Stimulated activated naive B cell treated with anti-CD40 and anti-IgM and Interleukin-4, amounts not matched to agents 10 μg/mL and 1 μg/mL and 100 μg/mL, for 72 hours (primary cell): ENCODE results near the gene KCNG1.
"Not testable (repeated sequence)": the region's sequence is repeated elsewhere in the genome, so short reads cannot be mapped to it uniquely, and the experiment has no call there.

ENCODE experiments used
- ATAC-seq, 2 donors: fragments of 150-1000 bp; cut with Tn5 transposase; replicated peaks; 2 replicates each; pipeline ENCODE4 v1.10.0; 2021; ENCODE audit warnings: moderate library complexity in 1 of 2
- DNase-seq: peaks from one replicate; pipeline ENCODE4 v3.0.0; 2021
- H3K27ac Mint-ChIP-seq: one replicate; pipeline ENCODE4 v1.8.0; 2022; ENCODE audit warnings: mild to moderate bottlenecking, mixed read lengths
- H3K27me3 Mint-ChIP-seq, 2 donors: one replicate each; pipeline ENCODE4 v1.8.0; 2022; ENCODE audit warnings: mixed read lengths in 2 of 2
- H3K36me3 Mint-ChIP-seq, 2 donors: one replicate each; pipeline ENCODE4 v1.8.0; 2022; ENCODE audit warnings: mixed read lengths in 2 of 2, mild to moderate bottlenecking in 1 of 2
- H3K4me1 Mint-ChIP-seq, 2 donors: one replicate each; pipeline ENCODE4 v1.8.0; 2022; ENCODE audit warnings: mixed read lengths in 2 of 2, mild to moderate bottlenecking in 1 of 2
- H3K4me3 Mint-ChIP-seq, 2 donors: one replicate each; pipeline ENCODE4 v1.8.0; 2022; ENCODE audit warnings: mild to moderate bottlenecking in 2 of 2, mixed read lengths in 2 of 2, moderate library complexity in 1 of 2
- H3K9me3 Mint-ChIP-seq, 2 donors: one replicate each; pipeline ENCODE4 v1.8.0; 2022; ENCODE audit warnings: mixed read lengths in 2 of 2, mild to moderate bottlenecking in 1 of 2

The KCNG1 gene

DNA sequence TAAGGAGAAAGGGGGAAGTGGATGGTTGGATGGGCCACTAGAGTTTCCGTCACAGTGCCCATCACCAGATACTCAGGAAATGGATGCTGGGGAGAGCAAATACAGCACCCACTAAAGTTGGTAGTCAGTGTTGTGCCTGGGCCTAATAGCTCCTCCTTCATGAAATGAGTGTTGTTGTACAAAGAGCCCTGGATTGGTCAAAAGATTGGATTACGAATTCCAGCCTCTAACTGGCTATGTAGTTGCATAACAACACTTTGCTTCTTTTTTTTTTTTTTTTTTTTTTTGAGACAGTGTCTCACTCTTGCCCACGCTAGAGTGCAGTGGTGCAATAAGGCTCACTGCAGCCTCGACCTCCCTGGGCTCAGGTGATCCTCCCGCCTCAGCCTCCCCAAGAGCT, 27.4 kb downstream of the KCNG1 start:
- no peak for ATAC-seq
- DNase-seq = no peak
- H3K4me3 Mint-ChIP-seq = no peak overlapping the region
- no peaks in the 10 kb centered on the region for H3K36me3 Mint-ChIP-seq
- peaks cover 0 to 4% of the 10 kb centered on the region in 2 donors for H3K9me3 Mint-ChIP-seq
- H3K27ac Mint-ChIP-seq = no peak overlapping the region
- H3K27me3 Mint-ChIP-seq = peaks cover 16 to 24% of the 10 kb centered on the region in 2 donors
- H3K4me1 Mint-ChIP-seq = peaks cover 6 to 12% of the 10 kb centered on the region in 2 donors

DNA sequence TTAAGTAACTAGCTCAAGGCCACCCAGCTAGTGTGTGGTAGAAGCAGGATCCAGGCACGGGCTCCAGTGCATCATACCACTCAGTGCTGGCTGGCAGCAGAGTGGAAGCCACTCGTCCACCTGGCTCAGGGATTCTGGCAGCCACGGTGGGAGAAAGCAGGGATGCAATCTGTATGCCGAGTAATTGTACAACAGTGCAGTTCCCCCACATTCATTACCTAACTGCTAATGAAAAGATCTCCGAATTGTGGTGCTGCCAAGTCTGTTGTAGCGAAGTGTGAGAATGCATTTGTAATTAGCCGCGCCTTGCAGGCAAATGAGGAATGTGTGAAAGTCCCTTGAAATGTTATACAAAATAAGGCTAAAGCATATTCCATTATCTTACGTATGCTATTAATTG, 29.0 kb downstream of the KCNG1 start:
- DNase-seq (no peak), ATAC-seq (no peak)
- H3K27me3 Mint-ChIP-seq = peaks cover 7 to 17% of the 10 kb centered on the region in 2 donors
- H3K9me3 Mint-ChIP-seq = peaks cover 0 to 4% of the 10 kb centered on the region in 2 donors
- peaks cover 6 to 12% of the 10 kb centered on the region in 2 donors for H3K4me1 Mint-ChIP-seq
- no peak overlapping the region for H3K4me3 Mint-ChIP-seq
- no peak overlapping the region for H3K27ac Mint-ChIP-seq
- H3K36me3 Mint-ChIP-seq = no peaks in the 10 kb centered on the region

DNA sequence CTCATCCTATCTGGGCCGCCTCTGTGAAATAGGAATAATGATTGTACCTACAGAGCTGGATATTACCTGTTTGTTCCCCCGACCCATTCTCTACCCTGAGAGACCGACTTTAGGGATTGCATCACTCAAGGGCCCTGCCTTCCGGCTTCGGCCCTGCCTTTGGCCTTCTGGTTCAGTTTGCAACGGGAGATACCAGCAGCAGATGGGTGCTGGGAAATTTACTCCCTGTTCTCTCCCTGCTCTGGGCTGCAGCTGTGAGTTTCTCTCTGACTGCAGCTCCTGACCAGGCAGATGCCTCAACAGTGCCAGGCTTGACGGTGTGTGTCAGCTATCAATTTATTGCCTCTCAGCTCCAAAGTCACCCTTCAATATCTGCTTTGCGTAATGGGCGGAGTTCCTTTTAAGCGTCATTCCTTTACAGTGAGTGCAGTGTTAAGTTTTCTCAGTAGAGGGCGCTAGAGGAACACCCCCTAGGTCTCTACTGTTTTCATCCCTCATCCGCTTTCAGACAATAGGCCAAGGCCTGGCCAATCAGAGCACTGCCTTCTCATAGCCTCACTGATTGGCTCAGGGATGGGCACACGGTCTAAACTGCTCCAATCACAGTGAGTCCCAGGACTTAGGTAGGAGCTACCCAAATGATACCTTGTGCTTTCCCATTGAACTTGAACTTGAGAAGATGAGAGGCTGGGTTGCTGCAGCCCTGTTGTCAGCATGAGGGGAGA, 30.0 kb downstream of the KCNG1 start:
- H3K27ac Mint-ChIP-seq = no peak overlapping the region
- DNase-seq (peak; percentile 36), ATAC-seq (peak; percentile 97 to 98)
- H3K4me1 Mint-ChIP-seq = peaks cover 6 to 12% of the 10 kb centered on the region in 2 donors
- H3K9me3 Mint-ChIP-seq = peaks cover 0 to 4% of the 10 kb centered on the region in 2 donors
- peaks cover 4 to 17% of the 10 kb centered on the region in 2 donors for H3K27me3 Mint-ChIP-seq
- H3K4me3 Mint-ChIP-seq = no peak overlapping the region
- no peaks in the 10 kb centered on the region for H3K36me3 Mint-ChIP-seq

DNA sequence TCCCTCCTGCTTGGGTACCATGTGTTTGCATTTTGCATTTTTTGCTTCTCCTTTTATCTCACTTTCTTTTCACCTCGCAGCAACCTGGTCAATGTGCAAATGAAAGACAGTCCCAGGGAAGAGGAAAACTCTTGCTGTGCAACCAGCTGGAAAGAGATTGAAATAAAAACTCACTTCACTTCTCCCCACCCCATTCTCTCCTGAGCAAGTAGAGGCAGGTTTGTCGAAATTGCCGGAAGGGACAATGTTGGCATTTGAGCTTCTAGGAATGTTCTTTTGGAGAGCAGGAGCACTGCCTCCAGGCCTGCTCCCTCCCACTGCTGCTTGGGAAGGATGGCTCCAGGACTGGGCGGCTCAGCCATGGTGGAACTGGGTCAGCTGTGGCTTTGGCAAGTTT, 30.6 kb downstream of the KCNG1 start:
- Mint-ChIP-seq H3K4me1 (peaks cover 6 to 12% of the 10 kb centered on the region in 2 donors), H3K9me3 (peaks cover 0 to 4% of the 10 kb centered on the region in 2 donors)
- DNase-seq = no peak

DNA sequence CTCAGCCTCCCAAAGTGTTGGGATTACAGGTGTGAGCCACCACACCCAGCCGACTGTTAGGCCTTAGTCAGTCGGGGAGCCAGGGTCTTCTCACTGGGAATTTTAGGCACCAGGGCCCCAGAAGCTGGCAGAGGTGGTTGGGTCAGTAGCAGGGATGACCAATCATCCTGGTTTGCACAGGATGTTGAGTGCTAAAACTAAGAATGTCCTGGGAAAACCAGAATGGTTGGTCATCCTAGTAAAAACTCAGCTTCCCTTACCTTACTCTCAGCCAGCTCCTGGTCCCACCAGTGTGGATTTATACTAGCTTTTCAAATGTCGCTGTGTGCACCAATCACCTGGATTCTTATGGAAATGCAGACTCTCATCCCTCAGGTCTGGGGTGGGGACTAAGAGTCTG, 31.8 kb downstream of the KCNG1 start:
- Mint-ChIP-seq H3K4me3 (no peak overlapping the region), H3K36me3 (no peaks in the 10 kb centered on the region), H3K4me1 (peaks cover 6 to 12% of the 10 kb centered on the region in 2 donors), H3K27ac (no peak overlapping the region), H3K27me3 (peaks cover 8 to 24% of the 10 kb centered on the region in 2 donors), H3K9me3 (peaks cover 0 to 4% of the 10 kb centered on the region in 2 donors)
- DNase-seq = no peak
- no peak for ATAC-seq

More for the DNA sequence above, 30.6 kb downstream of the KCNG1 start:
- no peak overlapping the region for H3K4me3 Mint-ChIP-seq
- H3K27me3 Mint-ChIP-seq = peaks cover 4 to 17% of the 10 kb centered on the region in 2 donors
- H3K36me3 Mint-ChIP-seq = no peaks in the 10 kb centered on the region
- no peak overlapping the region for H3K27ac Mint-ChIP-seq
- ATAC-seq = no peak

DNA sequence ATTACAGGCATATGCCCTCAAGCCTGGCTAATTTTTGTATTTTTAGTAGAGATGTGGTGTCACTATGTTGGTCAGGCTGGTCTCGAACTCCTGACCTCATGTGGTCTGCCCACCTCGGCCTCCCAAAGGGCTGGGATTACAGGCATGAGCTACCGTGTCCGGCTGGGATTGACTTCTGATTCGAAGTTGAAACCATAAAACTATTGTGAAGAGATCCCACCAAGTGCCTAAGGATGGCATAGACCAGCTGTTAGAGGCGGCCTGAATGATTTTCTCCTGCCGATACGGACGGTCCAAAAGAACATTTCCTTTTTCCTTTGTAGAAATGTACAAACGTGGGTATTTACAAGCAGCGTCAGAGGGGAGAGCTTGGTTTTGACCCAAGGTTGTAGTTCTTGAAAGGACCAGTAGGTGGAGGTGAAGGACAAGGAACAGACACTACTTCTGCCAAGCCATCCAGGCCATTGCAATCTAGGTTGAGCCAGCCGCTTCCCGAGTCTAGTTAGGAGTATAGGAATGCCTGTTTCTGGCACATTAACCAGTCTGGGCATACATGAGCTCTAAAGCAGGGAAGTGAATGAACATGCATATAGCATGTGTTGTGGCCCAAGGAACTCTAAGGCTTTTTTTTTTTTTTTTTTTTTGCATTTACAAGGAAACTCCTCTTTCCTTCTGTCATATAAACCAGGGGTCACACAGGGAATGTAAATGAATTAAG, 35.3 kb downstream of the KCNG1 start:
- Mint-ChIP-seq H3K4me1 (peaks cover under 1 to 4% of the 10 kb centered on the region in 2 donors), H3K36me3 (no peaks in the 10 kb centered on the region), H3K9me3 (no peaks in the 10 kb centered on the region), H3K27me3 (peaks cover 15 to 35% of the 10 kb centered on the region in 2 donors), H3K4me3 (no peak overlapping the region), H3K27ac (no peak overlapping the region)
- peak; percentile 87 to 98 for ATAC-seq
- peak; percentile 49 for DNase-seq

DNA sequence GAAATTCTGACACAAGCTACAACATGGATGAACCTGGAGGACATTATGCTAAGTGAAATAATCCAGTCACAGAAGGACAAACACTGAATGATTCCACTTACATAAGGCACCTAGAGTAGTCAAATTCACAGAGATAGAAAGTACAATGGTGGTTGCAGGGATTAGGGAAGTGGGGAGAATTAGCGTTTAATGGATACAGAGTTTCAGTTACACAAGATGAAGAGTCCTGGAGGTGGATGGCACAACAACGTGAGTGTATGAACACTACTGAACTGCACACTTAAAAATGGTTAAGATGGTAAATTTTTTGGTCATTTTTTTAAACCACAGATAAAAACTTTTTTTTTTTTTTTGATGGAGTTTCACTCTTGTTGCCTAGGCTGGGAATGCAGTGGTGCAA, 39.6 kb downstream of the KCNG1 start:
- no peak for ATAC-seq
- Mint-ChIP-seq H3K27ac (no peak overlapping the region), H3K9me3 (no peaks in the 10 kb centered on the region), H3K36me3 (no peaks in the 10 kb centered on the region), H3K4me3 (no peak overlapping the region), H3K4me1 (peaks cover 11 to 16% of the 10 kb centered on the region in 2 donors), H3K27me3 (peaks cover 29 to 55% of the 10 kb centered on the region in 2 donors)
- DNase-seq = no peak

DNA sequence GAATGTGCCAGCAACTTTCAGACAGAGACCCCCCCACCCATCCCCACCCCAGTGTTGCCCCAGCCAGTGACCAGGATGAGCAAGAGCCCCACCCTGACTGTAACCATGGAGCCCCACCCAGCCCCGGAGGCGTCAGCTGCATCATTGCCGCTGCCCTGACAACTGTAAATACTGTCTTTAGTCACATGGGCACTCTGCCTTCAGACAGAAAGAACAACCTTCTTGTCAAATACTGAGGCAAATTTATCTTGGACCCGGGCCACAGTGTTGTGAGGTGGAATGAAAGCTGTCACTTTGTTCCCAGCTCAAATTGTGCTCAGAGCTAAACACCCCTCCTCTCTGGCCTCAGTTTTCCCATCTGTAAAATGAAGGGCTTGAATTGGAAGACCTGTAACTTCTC, 40.5 kb downstream of the KCNG1 start:
- peaks cover 30 to 55% of the 10 kb centered on the region in 2 donors for H3K27me3 Mint-ChIP-seq
- no peaks in the 10 kb centered on the region for H3K9me3 Mint-ChIP-seq
- H3K36me3 Mint-ChIP-seq = no peaks in the 10 kb centered on the region
- H3K4me3 Mint-ChIP-seq = no peak overlapping the region
- no peak overlapping the region for H3K27ac Mint-ChIP-seq
- peaks cover 11 to 16% of the 10 kb centered on the region in 2 donors for H3K4me1 Mint-ChIP-seq
- no peak for DNase-seq
- ATAC-seq = no peak

DNA sequence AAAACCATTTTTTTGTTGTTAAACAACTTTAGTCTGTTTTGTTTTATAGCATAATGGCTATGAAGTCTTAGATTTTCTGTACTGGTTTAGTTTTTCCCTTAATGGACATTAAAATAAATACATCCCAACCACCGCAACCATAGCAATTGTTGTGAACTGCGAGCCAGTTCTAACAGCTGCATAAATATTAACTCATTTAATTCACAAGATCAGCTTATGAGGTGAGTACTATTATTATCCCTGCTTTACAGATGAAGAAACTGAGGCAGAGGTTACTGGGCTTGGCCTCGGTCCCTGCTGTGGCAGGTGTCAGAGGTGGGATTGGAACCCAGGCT, 41.2 kb downstream of the KCNG1 start:
- DNase-seq (no peak), ATAC-seq (no peak)
- peaks cover 26 to 50% of the 10 kb centered on the region in 2 donors for H3K27me3 Mint-ChIP-seq
- H3K4me1 Mint-ChIP-seq = peaks cover 11 to 16% of the 10 kb centered on the region in 2 donors
- no peaks in the 10 kb centered on the region for H3K36me3 Mint-ChIP-seq
- no peak overlapping the region for H3K4me3 Mint-ChIP-seq
- H3K27ac Mint-ChIP-seq = no peak overlapping the region
- H3K9me3 Mint-ChIP-seq = no peaks in the 10 kb centered on the region

DNA sequence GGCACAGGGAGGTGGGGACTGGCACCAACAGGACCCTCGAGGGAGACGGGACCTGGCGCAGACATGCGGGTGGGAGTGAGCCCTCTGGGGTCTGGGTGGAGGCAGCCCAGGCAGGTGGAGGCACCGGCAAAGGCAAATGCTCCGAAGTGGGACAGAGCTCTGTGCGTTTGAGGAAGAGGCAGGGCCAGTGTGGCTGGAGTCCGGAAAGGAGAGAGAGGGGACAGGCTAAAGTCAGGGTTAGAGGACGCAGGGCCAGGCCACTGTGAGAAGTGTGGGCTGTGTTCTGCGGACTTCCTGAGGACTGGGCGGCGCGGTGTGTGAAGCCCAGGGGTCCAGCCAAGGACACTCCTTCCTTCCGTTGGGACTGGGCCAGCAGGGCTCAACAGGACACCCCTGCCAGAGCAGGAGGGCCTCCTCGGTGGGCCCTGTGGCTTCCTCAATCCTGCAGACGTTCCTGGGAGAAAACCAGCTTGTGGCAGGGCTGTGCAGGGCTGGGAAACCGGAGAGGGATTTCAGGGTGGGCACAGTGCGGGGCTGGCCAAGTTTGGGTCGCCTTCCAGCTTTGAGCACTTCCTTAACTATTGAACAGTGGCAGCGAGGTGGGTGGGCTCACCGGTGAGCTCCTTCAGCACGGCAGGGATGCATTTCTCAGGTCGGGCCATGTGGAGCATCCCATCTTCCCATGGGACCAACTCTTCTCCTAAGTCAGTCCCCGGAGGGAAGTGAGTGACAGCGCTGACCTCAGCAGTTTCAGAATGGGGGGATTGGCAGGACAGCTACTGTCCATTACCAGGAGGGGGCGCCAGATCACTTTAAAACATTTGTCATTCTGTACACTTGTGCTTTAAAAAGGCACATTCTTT, 41.8 kb downstream of the KCNG1 start:
- Mint-ChIP-seq H3K4me3 (no peak overlapping the region), H3K36me3 (no peaks in the 10 kb centered on the region), H3K4me1 (peaks cover 11 to 16% of the 10 kb centered on the region in 2 donors), H3K27me3 (peaks cover 26 to 50% of the 10 kb centered on the region in 2 donors), H3K27ac (no peak overlapping the region), H3K9me3 (no peaks in the 10 kb centered on the region)
- DNase-seq = peak; percentile 29
- peak; percentile 65 to 72 for ATAC-seq

DNA sequence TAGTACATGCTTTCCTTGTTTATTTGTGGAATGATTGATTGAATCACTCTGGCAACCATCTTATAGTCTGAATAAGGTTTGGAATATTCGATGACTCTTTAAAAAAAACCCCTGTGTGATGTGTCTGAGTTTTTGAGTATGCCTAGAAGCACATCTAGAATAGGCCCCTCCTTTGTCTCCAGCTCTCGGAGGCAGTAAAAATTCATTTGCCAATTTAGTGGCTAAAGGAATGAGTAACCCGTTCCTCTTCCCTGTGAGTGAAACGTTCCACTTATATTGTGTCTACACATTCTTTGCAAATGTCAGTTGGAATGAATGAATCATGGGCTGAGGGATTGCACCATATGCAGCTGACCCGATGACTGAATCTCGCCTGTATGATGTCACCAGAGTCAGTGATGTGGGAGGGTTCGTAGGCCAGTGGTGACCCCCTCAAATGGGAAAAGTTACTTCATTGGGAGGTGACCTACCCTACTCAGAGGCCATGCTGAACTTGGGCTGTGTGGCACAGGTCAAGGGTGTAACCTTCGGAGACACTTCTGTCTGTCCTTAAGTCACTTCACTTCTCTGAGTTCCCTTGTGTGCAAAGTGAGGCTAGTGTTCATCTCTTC, 42.7 kb downstream of the KCNG1 start:
- DNase-seq (no peak), ATAC-seq (peak; percentile 50 to 78)
- Mint-ChIP-seq H3K4me3 (no peak overlapping the region), H3K36me3 (no peaks in the 10 kb centered on the region), H3K27me3 (peaks cover 32 to 56% of the 10 kb centered on the region in 2 donors), H3K4me1 (peaks cover 11 to 16% of the 10 kb centered on the region in 2 donors), H3K27ac (no peak overlapping the region), H3K9me3 (no peaks in the 10 kb centered on the region)

DNA sequence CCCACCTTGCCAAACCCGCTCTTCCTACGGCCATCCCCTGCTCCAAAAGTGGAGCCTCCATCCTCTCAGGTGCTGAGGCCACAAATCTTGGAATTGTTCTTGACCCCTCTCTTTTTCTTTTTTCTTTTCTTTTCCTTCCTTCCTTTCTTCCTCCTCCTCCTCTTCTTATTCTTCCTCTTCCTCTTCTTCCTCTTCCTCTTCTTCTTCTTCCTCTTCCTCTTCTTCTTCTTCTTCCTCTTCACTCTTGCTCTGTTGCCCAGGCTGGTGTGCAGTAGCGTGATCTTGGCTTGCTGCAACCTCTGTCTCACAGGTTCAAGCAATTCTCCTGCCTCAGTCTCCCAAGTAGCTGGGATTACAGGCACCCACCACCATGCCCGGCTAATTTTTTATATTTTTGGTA, 44.4 kb downstream of the KCNG1 start:
- H3K9me3 Mint-ChIP-seq, H3K36me3 Mint-ChIP-seq, H3K4me3 Mint-ChIP-seq, H3K27ac Mint-ChIP-seq, ATAC-seq, DNase-seq: not testable (repeated sequence)
- Mint-ChIP-seq H3K27me3 (peaks cover 35 to 50% of the 10 kb centered on the region in 2 donors), H3K4me1 (peaks cover 11 to 16% of the 10 kb centered on the region in 2 donors)

DNA sequence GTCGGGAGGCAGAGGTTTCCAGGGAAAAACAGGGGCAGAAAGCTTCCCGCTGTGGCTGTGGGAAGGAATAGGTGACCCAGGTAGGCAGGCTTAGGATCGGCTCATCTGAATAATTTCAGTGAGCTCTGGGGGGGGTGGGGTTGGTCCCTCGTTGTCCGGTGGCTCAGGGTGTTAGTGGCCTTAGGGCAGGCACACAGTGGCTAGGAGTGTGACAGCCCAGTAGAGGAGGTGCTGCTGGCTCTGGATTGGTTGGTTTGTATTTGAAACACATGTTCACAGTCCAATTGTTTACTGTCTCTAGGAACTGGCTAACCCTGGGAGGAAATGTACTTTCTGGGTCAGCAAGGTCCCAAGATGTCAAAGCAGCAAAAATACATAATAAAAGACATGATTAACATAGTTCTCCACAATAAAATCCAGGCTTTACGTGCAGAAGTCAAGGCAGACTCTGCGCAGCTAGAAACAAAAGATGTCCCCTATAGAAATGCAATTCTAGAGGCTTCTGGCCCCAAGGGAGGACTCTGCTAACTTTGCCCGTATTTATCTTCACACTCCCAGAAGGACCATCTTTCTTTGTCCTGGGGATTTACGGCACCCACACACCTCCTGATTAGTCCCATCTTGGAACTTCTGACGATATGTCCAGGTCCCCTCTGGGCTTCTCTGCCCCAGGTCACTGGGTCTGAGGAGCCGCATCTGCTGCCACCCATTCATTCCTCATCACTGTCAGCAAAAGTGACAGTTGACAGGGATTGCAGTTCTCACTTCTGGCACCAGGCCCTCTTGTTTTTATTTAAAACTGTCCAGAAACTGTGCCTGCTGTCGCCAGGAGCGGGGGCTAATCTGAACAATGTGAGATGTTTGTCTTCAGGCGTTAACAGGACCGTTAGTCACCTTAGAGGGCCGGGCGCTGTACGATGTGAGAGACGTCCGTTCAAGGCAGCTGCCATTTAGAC, 45.6 kb downstream of the KCNG1 start:
- no peaks in the 10 kb centered on the region for H3K36me3 Mint-ChIP-seq
- H3K27ac Mint-ChIP-seq = no peak overlapping the region
- ATAC-seq (no peak), DNase-seq (no peak)
- no peak overlapping the region for H3K4me3 Mint-ChIP-seq
- H3K27me3 Mint-ChIP-seq = peaks cover 31 to 46% of the 10 kb centered on the region in 2 donors
- H3K4me1 Mint-ChIP-seq = peaks cover 11 to 16% of the 10 kb centered on the region in 2 donors
- H3K9me3 Mint-ChIP-seq = peaks cover 0 to 2% of the 10 kb centered on the region in 2 donors
